ENCODE measurements around the gene ARHGAP26.

- TF ChIP-seq CTCF (IDR thresholded peaks at IDR 0.05; ENCODE audit: low read depth, low read length, poor library complexity, severe bottlenecking) (no peak), EZH2phosphoT487 (IDR thresholded peaks at IDR 0.05; ENCODE audit: borderline replicate concordance, low read length) (no peak)
These were observed 63.6 kb downstream of the ARHGAP26 start for GRCh38 chr5:142833517-142834449.

Measured in DOHH2 (cell line).